A549 (cell line): ENCODE results near the gene LMF1. TPM values are rescaled to one million over a fixed set of nuclear protein-coding genes. Genes with fewer than 3 reads are reported as not detected.
"Not testable (repeated sequence)": the region's sequence is repeated elsewhere in the genome, so short reads cannot be mapped to it uniquely, and the experiment has no call there.

Source experiments
- ATAC-seq, 2 experiments: fragments of 200-7000 bp in 1 of 2; fragments of >200 bp in 1 of 2; cut with Nextera tagmentation in 1 of 2; cut with Tn5 transposase in 1 of 2; 3 replicates each; pipeline versions ENCODE4 v1.8.0 to v1.9.1; 2018 to 2020; ENCODE audit warnings: mild to moderate bottlenecking in 1 of 2, moderate library complexity in 1 of 2
- CTCF ChIA-PET: fragments of 300-600 bp; sonication (Branson Sonifier 250); formaldehyde crosslinking; extraction: SDS; loops from one replicate; lab custom pipeline; 2021; ENCODE audit warnings: antibody characterized with exemption, inconsistent platforms; lab: Yijun Ruan, JAX
- POLR2A ChIA-PET: fragments of 350-600 bp; formaldehyde crosslinking; extraction: SDS; loops from one replicate; lab custom pipeline; 2021; ENCODE audit warnings: antibody characterized with exemption, inconsistent platforms; lab: Yijun Ruan, JAX
- DNase-seq, 2 experiments: peaks; one replicate each; pipeline versions ENCODE4 v3.0.0 to v3.0.0-alpha.2; 2011 to 2016; ENCODE audit warnings: low read depth in 1 of 2, low spot score in 1 of 2
- FAIRE-seq: peaks from 2 replicates; lab custom pipeline; 2011; peaks lifted over from hg19 to GRCh38; lab: Jason Lieb, UNC
- H3K27ac ChIP-seq, 2 experiments: fragments of >200 bp; sonication (Bioruptor Twin); formaldehyde crosslinking; 3 replicates each; pipeline ENCODE4 v1.5.1; 2016 to 2017
- H3K4me1 ChIP-seq: fragments of >200 bp; sonication (Bioruptor Twin); formaldehyde crosslinking; 3 replicates; pipeline ENCODE4 v1.6.1; 2016
- H3K4me2 ChIP-seq: fragments of >200 bp; sonication (Bioruptor Twin); formaldehyde crosslinking; 3 replicates; pipeline ENCODE4 v1.6.1; 2016
- H3K4me3 ChIP-seq: fragments of >200 bp; sonication (Bioruptor Twin); formaldehyde crosslinking; 3 replicates; pipeline ENCODE4 v1.5.1; 2016
- H3K9me3 ChIP-seq: fragments of >200 bp; sonication (Bioruptor Twin); formaldehyde crosslinking; 3 replicates; pipeline ENCODE4 v1.6.1; 2016
- BHLHE40 ChIP-seq: IDR thresholded peaks from 2 replicates; pipeline ENCODE4 v1.6.1; 2012; ENCODE audit warnings: low read depth, low read length, inconsistent platforms
- CBX8 ChIP-seq: fragments of 200-600 bp; sonication (generic); IDR thresholded peaks from 2 replicates; pipeline ENCODE4 v1.6.1; 2016
- CEBPB ChIP-seq, 2 experiments: fragments of >200 bp in 1 of 2; sonication (Bioruptor Twin) in 1 of 2; formaldehyde crosslinking in 1 of 2; IDR thresholded peaks; 2 replicates each; pipeline ENCODE4 v1.6.1; 2012 to 2016
- CHD2 ChIP-seq: fragments of 150-350 bp; IDR thresholded peaks from 2 replicates; pipeline ENCODE4 v1.6.1; 2014; ENCODE audit warnings: low read length; ENCODE audit not compliant: partially characterized antibody
- CTCF ChIP-seq: fragments of >200 bp; sonication (Bioruptor Twin); formaldehyde crosslinking; IDR thresholded peaks from 3 replicates; pipeline ENCODE4 v1.5.1; 2016
- FOSB ChIP-seq: fragments of 250-450 bp; sonication (Bioruptor Pico); IDR thresholded peaks from 2 replicates; pipeline ENCODE4 v1.5.0; 2020; ENCODE audit warnings: mild to moderate bottlenecking, moderate library complexity
- FOSL2 ChIP-seq, 2 experiments: fragments of 450-650 bp in 1 of 2; fragments of >200 bp in 1 of 2; sonication (Bioruptor Twin) in 1 of 2; formaldehyde crosslinking; IDR thresholded peaks; 2 replicates each; pipeline versions ENCODE4 v1.5.0 to v1.6.1; 2016 to 2020; ENCODE audit warnings: mild to moderate bottlenecking in 1 of 2, moderate library complexity in 1 of 2
- HOXB5 ChIP-seq: fragments of 250-450 bp; sonication (Bioruptor Pico); IDR thresholded peaks from 2 replicates; pipeline ENCODE4 v1.5.0; 2020; ENCODE audit warnings: mild to moderate bottlenecking, moderate library complexity
- JUNB ChIP-seq: fragments of >200 bp; sonication (Bioruptor Twin); formaldehyde crosslinking; IDR thresholded peaks from 2 replicates; pipeline ENCODE4 v1.6.1; 2016
- MAX ChIP-seq: IDR thresholded peaks from 2 replicates; pipeline ENCODE4 v1.6.1; 2012
- MAZ ChIP-seq: fragments of 150-350 bp; IDR thresholded peaks from 2 replicates; pipeline ENCODE4 v1.6.1; 2014; ENCODE audit warnings: antibody characterized with exemption, low read depth, low read length, borderline replicate concordance
- MYC ChIP-seq: IDR thresholded peaks from 2 replicates; pipeline ENCODE4 v1.6.1; 2012; ENCODE audit warnings: mild to moderate bottlenecking, inconsistent platforms, low read length, improper control_type of control experiment, borderline replicate concordance
- NFE2L2 ChIP-seq: fragments of 150-350 bp; conservative IDR thresholded peaks from 2 replicates; pipeline ENCODE4 v1.6.1; 2014; ENCODE audit warnings: low read length
- RARB ChIP-seq: fragments of 250-450 bp; sonication (Bioruptor Pico); IDR thresholded peaks from 2 replicates; pipeline ENCODE4 v1.8.0; 2021; ENCODE audit warnings: mild to moderate bottlenecking, moderate library complexity
- RCOR1 ChIP-seq: fragments of 150-350 bp; IDR thresholded peaks from 2 replicates; pipeline ENCODE4 v1.6.1; 2014; ENCODE audit warnings: antibody characterized with exemption, low read length, low read depth
- SMC3 ChIP-seq: fragments of >200 bp; sonication (Bioruptor Twin); formaldehyde crosslinking; IDR thresholded peaks from 3 replicates; pipeline ENCODE4 v1.6.1; 2018; ENCODE audit warnings: inconsistent platforms
- SREBF2 ChIP-seq: fragments of 450-650 bp; IDR thresholded peaks from 2 replicates; pipeline ENCODE4 v1.6.1; 2014; ENCODE audit warnings: mild to moderate bottlenecking, moderate library complexity
- TFCP2L1 ChIP-seq: fragments of 250-450 bp; sonication (Bioruptor Pico); IDR thresholded peaks from 2 replicates; pipeline ENCODE4 v1.5.0; 2021; ENCODE audit warnings: mild to moderate bottlenecking
- ZFP36 ChIP-seq: fragments of 450-650 bp; IDR thresholded peaks from 2 replicates; pipeline ENCODE4 v1.6.1; 2014; ENCODE audit warnings: borderline replicate concordance; ENCODE audit not compliant: partially characterized antibody
- WGBS: methylation state at CpG from one replicate; pipeline ENCODE4 v1.1.6; 2017; ENCODE audit errors: missing lambda C conversion rate; 5-methylcytosine and 5-hydroxymethylcytosine counted together
- polyA plus RNA-seq, 4 experiments: library from polyadenylated mRNA; depleted of rRNA in 3 of 4; stranded (reverse); fragments of >200 nt; fragmentation: RNase III in 1 of 4; extraction: RNeasy Plus Mini Kit Qiagen cat#74134 plus additional on column Dnase treatment in 1 of 4; gene quantifications; 2 replicates in 3 of 4; 3 replicates in 1 of 4; pipeline ENCODE4 v1.2.3, GENCODE V29; 2011 to 2017
- TF ChIP-seq, protein P1 (sequence below): IDR thresholded peaks from 2 replicates; pipeline ENCODE4 v1.6.1; 2012; ENCODE audit warnings: low read depth, borderline replicate concordance
- TF ChIP-seq, protein P2 (sequence below): IDR thresholded peaks from 2 replicates; pipeline ENCODE4 v1.6.1; 2012

Gene LMF1
- polyA plus RNA-seq, 2 of the 4 experiments (the other 2 are of a cell fraction): 8.8 to 10.9 TPM

DNA sequence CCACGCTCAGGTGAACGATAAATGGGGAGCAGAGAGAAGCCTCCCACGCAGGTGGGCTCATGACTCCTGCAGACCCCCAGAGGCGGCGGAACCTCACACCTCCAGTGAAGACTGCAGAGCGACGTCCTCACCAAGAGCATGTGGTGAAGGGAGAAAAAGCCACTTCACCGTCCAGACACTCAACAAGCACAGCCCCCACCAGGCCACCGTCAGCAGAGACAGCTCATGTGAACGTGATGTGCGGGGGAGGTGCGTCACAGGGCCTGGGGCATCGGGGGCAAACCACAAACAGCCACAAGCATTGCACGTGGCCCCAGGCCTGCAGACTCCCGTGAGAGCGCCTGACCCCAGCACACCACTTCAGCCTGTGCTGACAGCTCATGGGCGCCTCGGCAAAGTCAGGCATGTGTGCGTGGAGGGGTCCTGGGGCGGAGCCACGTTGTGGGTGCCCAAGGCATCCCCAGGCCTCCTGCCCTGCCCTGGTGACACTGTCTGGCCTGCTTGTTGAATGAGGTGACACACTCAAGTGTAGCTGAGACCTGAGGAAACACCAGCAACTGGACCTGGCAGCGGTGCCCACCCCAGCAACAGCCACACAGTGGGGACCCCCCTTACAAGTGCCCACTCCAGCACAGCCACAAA, 19.0 kb downstream of the LMF1 start:
- no peak for FAIRE-seq
- CTCF ChIA-PET: interaction anchor here (1.4 kb wide), 1 partner anchor 104 kb away, joined by 5 read pairs; no protein-coding TSS in a partner anchor
- H3K4me2 ChIP-seq: no peak overlapping the region

GRCh38 chr16:950733-951573, 19.8 kb downstream of the LMF1 start:
- POLR2A ChIA-PET: not testable (repeated sequence)

More for the DNA sequence above, 19.0 kb downstream of the LMF1 start:
- no peaks in the 10 kb centered on the region for H3K9me3 ChIP-seq
- POLR2A ChIA-PET: no interaction called here
- no peaks in the 10 kb centered on the region for H3K4me1 ChIP-seq
- ATAC-seq (no peak; a peak in 1 of 6 replicates), DNase-seq (no peak)
- H3K27ac ChIP-seq: no peak overlapping the region
- H3K4me3 ChIP-seq: no peak overlapping the region
- TF ChIP-seq MAZ (no peak), RCOR1 (no peak), CEBPB (IDR thresholded peaks at IDR 0.05) (no peak), JUNB (no peak), MAX (no peak), CTCF (no peak)
- TF ChIP-seq, protein P1, sequence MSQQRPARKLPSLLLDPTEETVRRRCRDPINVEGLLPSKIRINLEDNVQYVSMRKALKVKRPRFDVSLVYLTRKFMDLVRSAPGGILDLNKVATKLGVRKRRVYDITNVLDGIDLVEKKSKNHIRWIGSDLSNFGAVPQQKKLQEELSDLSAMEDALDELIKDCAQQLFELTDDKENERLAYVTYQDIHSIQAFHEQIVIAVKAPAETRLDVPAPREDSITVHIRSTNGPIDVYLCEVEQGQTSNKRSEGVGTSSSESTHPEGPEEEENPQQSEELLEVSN: no peak
- WGBS: 81% methylated on average over 18 of the region's 22 CpGs

GRCh38 chr16:948767-949166, 22.0 kb downstream of the LMF1 start:
- ATAC-seq, FAIRE-seq, H3K9me3 ChIP-seq, CTCF ChIA-PET, H3K4me2 ChIP-seq, H3K4me3 ChIP-seq, H3K4me1 ChIP-seq, POLR2A ChIA-PET, DNase-seq, H3K27ac ChIP-seq: not testable (repeated sequence)
- 81% methylated on average over 14 of the region's 18 CpGs for WGBS

More at GRCh38 chr16:950733-951573, 19.8 kb downstream of the LMF1 start:
- FAIRE-seq, H3K4me2 ChIP-seq, H3K27ac ChIP-seq, H3K9me3 ChIP-seq, H3K4me3 ChIP-seq, ATAC-seq, H3K4me1 ChIP-seq, DNase-seq: not testable (repeated sequence)
- 74% methylated on average over 27 of the region's 27 CpGs for WGBS
- CTCF ChIA-PET: interaction anchor here (1.4 kb wide), 1 partner anchor 104 kb away, joined by 5 read pairs; no protein-coding TSS in a partner anchor

DNA sequence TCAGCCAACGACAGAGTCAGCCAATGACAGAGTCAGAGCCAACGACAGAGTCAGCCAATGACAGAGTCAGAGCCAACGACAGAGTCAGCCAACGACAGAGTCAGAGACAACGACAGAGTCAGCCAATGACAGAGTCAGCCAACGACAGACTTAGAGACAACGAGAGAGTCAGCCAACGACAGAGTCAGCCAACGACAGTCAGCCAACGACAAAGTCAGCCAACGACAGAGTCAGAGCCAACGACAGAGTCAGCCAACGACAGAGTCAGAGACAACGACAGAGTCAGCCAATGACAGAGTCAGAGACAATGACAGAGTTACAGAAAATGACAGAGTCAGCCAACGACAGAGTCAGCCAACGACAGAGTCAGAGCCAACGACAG, 22.9 kb downstream of the LMF1 start:
- H3K4me2 ChIP-seq, H3K4me3 ChIP-seq, CTCF ChIA-PET, H3K27ac ChIP-seq, DNase-seq, H3K9me3 ChIP-seq, POLR2A ChIA-PET, FAIRE-seq, ATAC-seq, H3K4me1 ChIP-seq: not testable (repeated sequence)
- 72% methylated on average over 17 of the region's 17 CpGs for WGBS

DNA sequence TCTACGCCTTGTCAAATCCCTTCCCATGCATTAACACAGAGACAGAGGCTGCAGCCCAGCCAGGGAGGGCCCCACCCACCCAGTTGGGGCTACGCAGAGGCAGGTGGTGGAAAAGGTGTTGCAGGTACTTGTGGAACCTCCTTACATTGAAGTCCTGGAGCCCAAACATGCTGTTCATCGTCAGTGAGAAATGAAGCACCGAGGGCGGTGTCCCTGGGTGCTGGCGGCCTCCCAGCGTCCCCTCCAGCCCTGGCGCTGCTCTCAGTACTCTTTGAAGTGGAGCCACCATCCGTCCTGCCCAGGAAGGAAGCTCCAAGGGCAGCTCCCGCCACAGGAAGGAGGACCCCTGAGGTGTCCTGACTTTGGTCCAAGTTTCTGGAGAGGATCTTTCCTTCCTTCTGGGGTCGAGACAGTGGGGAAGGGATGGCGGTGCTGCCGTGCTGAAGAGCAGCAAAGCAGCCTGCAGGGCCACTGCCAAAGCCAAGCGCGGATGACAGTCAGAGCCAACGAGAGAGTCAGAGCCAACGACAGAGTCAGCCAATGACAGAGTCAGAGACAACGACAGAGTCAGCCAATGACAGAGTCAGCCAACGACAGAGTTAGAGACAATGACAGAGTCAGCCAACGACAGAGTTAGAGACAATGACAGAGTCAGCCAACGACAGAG, 23.4 kb downstream of the LMF1 start:
- Histone ChIP-seq H3K4me1 (no peaks in the 10 kb centered on the region), H3K4me2 (no peak overlapping the region), H3K9me3 (no peaks in the 10 kb centered on the region), H3K27ac (no peak overlapping the region), H3K4me3 (no peak overlapping the region)
- POLR2A ChIA-PET: no interaction called here
- ATAC-seq: no peak
- no peak for DNase-seq
- no peak for FAIRE-seq
- CTCF ChIA-PET: no interaction called here
- WGBS: 75% methylated on average over 20 of the region's 21 CpGs
- TF ChIP-seq FOSL2 (IDR thresholded peaks at IDR 0.05): no peak
- TF ChIP-seq FOSL2 (CRISPR knock-in tag; IDR thresholded peaks at IDR 0.05): no peak
- TF ChIP-seq MYC: no peak
- no peak for TF ChIP-seq BHLHE40
- TF ChIP-seq FOSB (CRISPR knock-in tag): no peak
- no peak for TF ChIP-seq ZFP36
- no peak for TF ChIP-seq TFCP2L1 (CRISPR knock-in tag)
- TF ChIP-seq, protein P2, sequence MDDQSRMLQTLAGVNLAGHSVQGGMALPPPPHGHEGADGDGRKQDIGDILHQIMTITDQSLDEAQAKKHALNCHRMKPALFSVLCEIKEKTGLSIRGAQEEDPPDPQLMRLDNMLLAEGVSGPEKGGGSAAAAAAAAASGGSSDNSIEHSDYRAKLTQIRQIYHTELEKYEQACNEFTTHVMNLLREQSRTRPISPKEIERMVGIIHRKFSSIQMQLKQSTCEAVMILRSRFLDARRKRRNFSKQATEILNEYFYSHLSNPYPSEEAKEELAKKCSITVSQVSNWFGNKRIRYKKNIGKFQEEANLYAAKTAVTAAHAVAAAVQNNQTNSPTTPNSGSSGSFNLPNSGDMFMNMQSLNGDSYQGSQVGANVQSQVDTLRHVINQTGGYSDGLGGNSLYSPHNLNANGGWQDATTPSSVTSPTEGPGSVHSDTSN: no peak
- no peak for TF ChIP-seq SREBF2
- TF ChIP-seq SMC3: no peak
- no peak for TF ChIP-seq NFE2L2
- TF ChIP-seq CBX8: no peak
- no peak for TF ChIP-seq CHD2
- TF ChIP-seq HOXB5 (CRISPR knock-in tag): no peak
- no peak for TF ChIP-seq RARB (CRISPR knock-in tag)
